GM10248 (cell line): ENCODE results near the gene SLFNL1.

Experiments
- CTCF ChIA-PET: fragments of 300-600 bp; sonication (Branson Sonifier 250); formaldehyde crosslinking; extraction: SDS; loops from one replicate; lab custom pipeline; 2021; ENCODE audit warnings: antibody characterized with exemption; lab: Yijun Ruan, JAX
- POLR2A ChIA-PET: fragments of 350-650 bp; sonication (Branson Sonifier 250); formaldehyde crosslinking; extraction: SDS; loops from one replicate; lab custom pipeline; 2020; ENCODE audit warnings: antibody characterized with exemption; lab: Yijun Ruan, JAX
- DNase-seq: peaks from one replicate; pipeline ENCODE4 v3.0.0; 2012; ENCODE audit errors: extremely low spot score
- TF ChIP-seq, protein P1 (sequence below): IDR thresholded peaks from 2 replicates; pipeline ENCODE4 v1.5.1; 2012; ENCODE audit warnings: mild to moderate bottlenecking, low read depth; ENCODE audit errors: extremely low read depth, missing control alignments, control extremely low read depth

SLFNL1 gene

DNA sequence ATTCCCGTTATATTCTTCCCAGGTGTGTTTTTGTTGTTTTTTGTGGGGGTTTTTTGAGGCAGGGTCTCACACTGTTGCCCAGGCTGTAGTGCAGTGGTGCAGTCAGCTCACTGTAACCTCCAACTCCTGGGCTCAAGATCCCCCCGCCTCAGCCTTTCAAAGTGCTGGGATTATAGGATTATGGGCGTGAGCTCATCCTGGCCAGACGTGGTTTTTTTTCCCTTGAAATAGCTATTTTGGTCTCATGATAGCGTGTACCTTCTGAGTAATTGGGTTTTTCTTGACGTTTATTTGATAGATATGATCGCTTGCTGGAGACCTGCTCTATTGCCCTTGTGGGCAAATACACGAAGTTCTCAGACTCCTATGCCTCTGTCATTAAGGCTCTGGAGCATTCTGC, 24.4 kb downstream of the SLFNL1 start:
- CTCF ChIA-PET: interaction anchor here (1.2 to 2.3 kb wide), 2 partner anchors 13 to 163 kb away, joined by 3 to 9 read pairs; no protein-coding TSS in a partner anchor
- POLR2A ChIA-PET: no interaction called here
- TF ChIP-seq, protein P1, sequence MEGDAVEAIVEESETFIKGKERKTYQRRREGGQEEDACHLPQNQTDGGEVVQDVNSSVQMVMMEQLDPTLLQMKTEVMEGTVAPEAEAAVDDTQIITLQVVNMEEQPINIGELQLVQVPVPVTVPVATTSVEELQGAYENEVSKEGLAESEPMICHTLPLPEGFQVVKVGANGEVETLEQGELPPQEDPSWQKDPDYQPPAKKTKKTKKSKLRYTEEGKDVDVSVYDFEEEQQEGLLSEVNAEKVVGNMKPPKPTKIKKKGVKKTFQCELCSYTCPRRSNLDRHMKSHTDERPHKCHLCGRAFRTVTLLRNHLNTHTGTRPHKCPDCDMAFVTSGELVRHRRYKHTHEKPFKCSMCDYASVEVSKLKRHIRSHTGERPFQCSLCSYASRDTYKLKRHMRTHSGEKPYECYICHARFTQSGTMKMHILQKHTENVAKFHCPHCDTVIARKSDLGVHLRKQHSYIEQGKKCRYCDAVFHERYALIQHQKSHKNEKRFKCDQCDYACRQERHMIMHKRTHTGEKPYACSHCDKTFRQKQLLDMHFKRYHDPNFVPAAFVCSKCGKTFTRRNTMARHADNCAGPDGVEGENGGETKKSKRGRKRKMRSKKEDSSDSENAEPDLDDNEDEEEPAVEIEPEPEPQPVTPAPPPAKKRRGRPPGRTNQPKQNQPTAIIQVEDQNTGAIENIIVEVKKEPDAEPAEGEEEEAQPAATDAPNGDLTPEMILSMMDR: no peak
- DNase-seq: no peak

DNA sequence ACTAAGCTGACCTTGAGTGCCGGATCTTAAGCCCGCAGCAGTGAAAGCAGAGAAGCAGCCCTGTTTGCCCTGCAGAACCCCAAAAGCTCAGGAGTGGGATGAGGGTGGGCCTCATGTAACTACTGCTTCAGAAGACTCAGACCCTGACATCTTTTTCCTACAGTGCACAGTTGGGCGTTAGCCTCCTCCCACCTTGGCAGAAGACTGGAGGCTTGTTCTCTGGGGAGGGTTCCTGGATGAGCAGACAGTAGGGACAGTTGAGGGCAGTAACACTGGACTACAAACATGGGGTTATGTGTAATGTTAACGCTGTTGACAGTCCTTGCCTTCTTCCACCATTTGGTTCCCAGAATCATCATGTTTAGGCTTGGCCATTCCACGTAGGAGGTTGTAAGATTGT, 32.5 kb downstream of the SLFNL1 start:
- ChIA-PET POLR2A (no interaction called here), CTCF (interaction anchor here (1.7 kb wide), 1 partner anchor 14 kb away, joined by 5 read pairs; no protein-coding TSS in a partner anchor)
- TF ChIP-seq, protein P1: no peak
- no peak for DNase-seq

DNA sequence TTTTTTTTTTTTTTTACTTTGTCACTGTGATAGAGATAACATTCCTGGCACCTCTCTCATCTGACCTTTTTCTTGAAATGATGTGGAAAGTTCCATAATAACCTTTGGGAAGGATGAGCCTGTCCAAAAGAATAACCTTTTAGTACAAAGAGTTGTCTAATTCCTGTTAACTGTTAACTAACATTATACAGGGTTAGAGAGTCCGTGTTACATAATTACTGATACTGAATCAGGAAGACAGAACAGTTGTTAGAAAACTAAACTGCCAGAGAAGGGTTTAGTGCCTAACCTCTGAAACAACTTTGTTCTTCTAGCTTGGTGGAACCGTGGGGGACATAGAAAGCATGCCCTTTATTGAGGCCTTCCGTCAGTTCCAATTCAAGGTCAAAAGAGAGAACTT, 33.2 kb downstream of the SLFNL1 start:
- no peak for DNase-seq
- TF ChIP-seq, protein P1: no peak
- ChIA-PET CTCF (no interaction called here), POLR2A (no interaction called here)

DNA sequence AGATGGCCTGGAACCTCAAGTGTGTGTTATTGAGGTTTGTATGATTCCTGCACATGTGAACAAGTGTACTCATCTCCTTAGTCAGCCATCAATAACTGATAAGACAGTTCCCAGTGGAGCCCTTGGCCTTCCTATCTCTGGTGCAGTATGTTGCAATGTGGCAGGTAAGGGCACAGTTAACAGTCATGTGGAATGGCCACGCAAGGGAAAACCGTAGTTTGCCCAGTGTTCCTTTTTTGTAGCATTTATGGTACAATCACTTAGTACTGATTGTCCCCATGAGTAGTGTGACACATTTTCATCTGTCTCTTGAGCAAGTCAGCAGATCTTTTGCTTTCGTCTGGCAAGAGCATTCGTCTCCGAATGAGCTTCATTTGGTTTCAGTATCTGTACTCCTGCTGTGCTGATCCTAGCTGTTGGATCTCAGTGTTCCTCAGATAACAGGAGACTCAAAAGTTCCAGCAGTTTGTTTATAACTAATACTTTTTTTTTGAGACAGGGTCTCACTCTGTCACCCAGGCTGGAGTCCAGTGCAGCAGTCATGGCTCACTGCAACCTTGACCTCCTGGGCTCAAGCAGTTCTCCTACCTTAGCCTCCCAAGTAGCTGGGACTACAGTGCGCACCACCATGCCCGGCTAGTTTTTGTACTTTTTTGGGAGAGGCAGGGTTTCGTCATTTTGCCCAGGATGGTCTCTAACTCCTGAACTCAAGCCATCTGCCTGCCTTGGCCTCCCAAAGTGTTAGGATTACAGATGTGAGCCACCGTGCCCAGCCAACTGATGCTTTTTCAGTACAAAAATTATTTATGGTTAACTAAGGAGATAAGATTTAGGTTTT, 33.9 kb downstream of the SLFNL1 start:
- no peak for DNase-seq
- CTCF ChIA-PET: no interaction called here
- TF ChIP-seq, protein P1: no peak
- POLR2A ChIA-PET: no interaction called here

DNA sequence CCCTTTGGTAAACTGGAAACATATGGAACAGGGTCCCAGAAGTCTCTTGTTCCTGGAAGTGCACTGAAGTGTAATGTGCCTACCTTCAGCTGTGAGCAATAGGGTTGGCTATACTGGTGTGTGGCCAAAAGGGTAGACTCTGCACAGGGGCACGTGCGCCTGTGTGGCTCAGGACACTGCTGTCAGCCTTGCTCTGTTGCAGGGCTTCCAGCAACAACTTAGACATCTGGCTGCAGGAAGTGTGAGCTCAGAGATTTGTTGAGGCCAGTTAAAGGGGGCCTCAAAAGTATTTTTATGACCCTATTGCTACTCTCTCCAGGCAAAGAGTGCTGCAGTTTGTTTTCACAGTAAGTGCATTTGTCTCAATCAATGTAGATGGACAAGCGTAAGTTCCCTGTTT, 34.6 kb downstream of the SLFNL1 start:
- DNase-seq: no peak
- POLR2A ChIA-PET: no interaction called here

DNA sequence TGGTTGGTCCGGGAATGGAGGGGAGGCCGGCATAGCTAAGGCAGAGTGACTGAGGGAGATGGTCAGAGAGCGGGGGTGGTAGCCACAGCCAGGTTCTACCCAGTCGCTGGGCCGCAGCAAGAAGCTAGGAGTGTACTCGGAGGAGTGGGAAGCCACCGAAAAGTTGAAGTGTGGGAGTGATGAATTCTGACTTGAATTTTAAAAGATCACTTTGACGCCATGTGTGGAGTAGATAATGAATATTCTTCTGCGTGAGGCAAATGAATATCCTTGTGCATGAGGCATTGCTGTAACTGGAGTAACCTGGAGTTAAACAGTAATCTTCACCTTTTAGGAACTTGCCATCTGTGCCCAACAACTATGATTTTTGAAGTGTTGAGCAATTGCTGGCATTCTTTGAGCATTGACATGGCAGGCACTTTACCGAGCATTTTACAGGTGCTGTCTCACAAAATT, 35.2 kb downstream of the SLFNL1 start:
- POLR2A ChIA-PET: no interaction called here
- CTCF ChIA-PET: interaction anchor here (3.1 to 3.5 kb wide), 2 partner anchors 18 to 34 kb away, joined by 14 to 19 read pairs; no protein-coding TSS in a partner anchor
- TF ChIP-seq, protein P1: no peak
- DNase-seq: no peak

More for the DNA sequence above, 34.6 kb downstream of the SLFNL1 start:
- CTCF ChIA-PET: interaction anchor here (3.5 kb wide), 1 partner anchor 34 kb away, joined by 14 read pairs; no protein-coding TSS in a partner anchor
- TF ChIP-seq, protein P1: no peak
